ENCODE data around the gene CCM2.
A peak's percentile ranks its signal among the peaks of the same experiment; 100 is the strongest.

The CCM2 gene

DNA sequence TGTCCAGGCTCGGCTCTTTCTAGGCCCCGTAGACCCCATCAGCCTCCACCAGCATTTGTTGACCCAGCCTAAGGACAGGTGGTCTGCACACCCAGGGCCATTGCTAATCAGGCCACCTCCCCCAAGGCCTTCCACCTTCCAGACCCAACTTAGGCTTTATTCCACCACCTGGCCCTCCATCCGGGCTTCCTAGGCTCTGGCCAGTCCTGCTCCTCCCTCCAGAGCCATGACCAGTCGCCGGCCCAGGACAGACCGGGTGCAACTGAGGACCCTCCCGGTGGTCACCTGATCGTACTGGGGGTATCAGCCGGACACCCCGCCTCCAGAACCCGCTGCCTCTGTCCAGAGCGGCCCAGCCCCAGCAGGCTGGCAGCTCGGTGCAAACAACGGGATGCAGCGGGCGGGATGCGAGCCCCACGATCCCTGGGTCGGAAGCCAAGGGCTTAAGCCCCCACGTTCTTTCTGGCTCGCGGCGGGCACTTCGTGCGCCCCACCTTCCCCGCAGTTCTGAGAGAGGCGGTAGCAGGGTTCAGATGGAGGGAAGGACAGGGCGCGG lies 88.2 kb downstream of the CCM2 start:
- Histone ChIP-seq H3K27me3 (ENCODE audit: control insufficient read depth in 1 of 2, insufficient read depth in 2 of 2, low read length in 2 of 2) (peaks cover 6 to 9% of the 10 kb centered on the region in 2 donors), H3K9ac (ENCODE audit: low read depth in 1 of 2, low read length in 2 of 2) (no peak overlapping the region), H3K27ac (ENCODE audit: low read depth, low read length) (no peak overlapping the region), H3K4me3 (ENCODE audit: low read depth in 1 of 2, low read length in 2 of 2) (no peak overlapping the region), H3K9me3 (ENCODE audit: control insufficient read depth in 1 of 2, low read length in 2 of 2) (no peaks in the 10 kb centered on the region), H3K4me1 (ENCODE audit: control insufficient read depth in 1 of 2, insufficient read depth in 2 of 2, low read length in 2 of 2) (no peaks in the 10 kb centered on the region), H3K36me3 (ENCODE audit: control insufficient read depth in 1 of 2, insufficient read depth in 2 of 2, low read length in 2 of 2) (no peaks in the 10 kb centered on the region)

DNA sequence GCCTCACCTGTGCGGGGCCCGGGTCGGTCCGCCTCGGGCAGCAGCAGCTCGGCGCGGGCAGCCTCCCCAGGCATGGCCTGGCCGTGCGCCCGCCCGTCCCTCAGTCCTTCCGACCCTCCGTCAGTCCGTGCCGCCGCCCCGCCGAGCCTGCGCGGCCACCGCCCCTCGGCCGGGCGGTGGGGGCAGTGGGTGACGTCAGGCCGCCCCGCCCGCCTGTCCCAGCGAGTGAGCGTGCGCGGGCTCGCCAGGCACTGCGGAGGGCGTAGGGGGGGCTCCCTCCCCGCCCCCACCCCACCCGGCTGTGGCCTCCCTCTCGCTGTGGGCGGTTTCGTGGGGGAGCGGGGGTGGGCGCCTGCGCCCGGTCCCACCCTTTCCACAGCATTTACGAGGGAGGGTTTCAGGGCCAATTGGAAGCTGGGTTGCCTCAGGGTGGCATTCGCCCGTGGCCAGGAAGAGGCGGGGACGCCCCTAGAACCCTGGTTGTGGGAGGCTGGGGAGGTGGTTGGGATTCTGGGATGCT lies 88.9 kb downstream of the CCM2 start, which contains the start of gene NACAD:
NACAD (minus strand) TSS at position 149 of the 520 bp plus-strand sequence; CDS start at position 74, 75 bp downstream.
- H3K9me3 ChIP-seq (ENCODE audit: control insufficient read depth in 1 of 2, low read length in 2 of 2): no peaks in the 10 kb centered on the region
- H3K9ac ChIP-seq (ENCODE audit: low read depth in 1 of 2, low read length in 2 of 2): no peak within 1 kb of the TSS
- H3K27ac ChIP-seq (ENCODE audit: low read depth, low read length): no peak within 1 kb of the TSS
- no peaks in the 10 kb centered on the region for H3K36me3 ChIP-seq (ENCODE audit: control insufficient read depth in 1 of 2, insufficient read depth in 2 of 2, low read length in 2 of 2)
- peak within 1 kb of the TSS; percentile 52 to 62 for H3K4me3 ChIP-seq (ENCODE audit: low read depth in 1 of 2, low read length in 2 of 2)
- no peaks in the 10 kb centered on the region for H3K4me1 ChIP-seq (ENCODE audit: control insufficient read depth in 1 of 2, insufficient read depth in 2 of 2, low read length in 2 of 2)
- peaks cover 6 to 9% of the 10 kb centered on the region in 2 donors for H3K27me3 ChIP-seq (ENCODE audit: control insufficient read depth in 1 of 2, insufficient read depth in 2 of 2, low read length in 2 of 2)

DNA sequence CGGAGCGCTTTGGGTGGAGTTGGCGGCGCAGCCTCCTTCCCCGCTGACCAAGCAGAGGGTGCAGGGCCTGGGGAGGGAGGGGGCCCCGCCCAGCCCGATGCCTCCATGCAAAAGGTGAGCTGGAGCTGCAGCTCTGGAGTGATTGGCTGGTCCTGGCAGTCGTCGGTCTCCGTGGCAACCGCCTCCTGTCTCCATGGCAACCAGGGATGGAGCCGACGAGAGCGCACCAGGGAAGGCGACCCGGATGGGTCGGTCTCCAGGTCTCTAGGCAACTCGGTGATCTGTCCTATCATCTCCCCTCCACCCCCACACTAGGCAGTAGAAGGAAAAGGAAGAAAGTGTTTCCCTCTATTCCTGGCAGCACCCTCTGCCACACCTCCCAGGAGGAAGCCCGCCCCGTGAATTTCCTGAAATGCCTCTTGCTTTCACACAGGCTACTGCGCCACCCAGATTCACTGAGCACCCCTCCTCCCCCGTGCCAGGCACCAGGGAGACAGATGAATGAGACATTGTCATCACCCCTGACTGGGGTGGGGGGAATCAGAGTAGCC lies 89.4 kb downstream of the CCM2 start:
- Histone ChIP-seq H3K27me3 (ENCODE audit: control insufficient read depth in 1 of 2, insufficient read depth in 2 of 2, low read length in 2 of 2) (peaks cover 6 to 9% of the 10 kb centered on the region in 2 donors), H3K9ac (ENCODE audit: low read depth in 1 of 2, low read length in 2 of 2) (no peak overlapping the region), H3K9me3 (ENCODE audit: control insufficient read depth in 1 of 2, low read length in 2 of 2) (no peaks in the 10 kb centered on the region), H3K36me3 (ENCODE audit: control insufficient read depth in 1 of 2, insufficient read depth in 2 of 2, low read length in 2 of 2) (no peaks in the 10 kb centered on the region), H3K27ac (ENCODE audit: low read depth, low read length) (no peak overlapping the region), H3K4me3 (ENCODE audit: low read depth in 1 of 2, low read length in 2 of 2) (peak overlapping the region; percentile 52 to 62), H3K4me1 (ENCODE audit: control insufficient read depth in 1 of 2, insufficient read depth in 2 of 2, low read length in 2 of 2) (no peaks in the 10 kb centered on the region)

DNA sequence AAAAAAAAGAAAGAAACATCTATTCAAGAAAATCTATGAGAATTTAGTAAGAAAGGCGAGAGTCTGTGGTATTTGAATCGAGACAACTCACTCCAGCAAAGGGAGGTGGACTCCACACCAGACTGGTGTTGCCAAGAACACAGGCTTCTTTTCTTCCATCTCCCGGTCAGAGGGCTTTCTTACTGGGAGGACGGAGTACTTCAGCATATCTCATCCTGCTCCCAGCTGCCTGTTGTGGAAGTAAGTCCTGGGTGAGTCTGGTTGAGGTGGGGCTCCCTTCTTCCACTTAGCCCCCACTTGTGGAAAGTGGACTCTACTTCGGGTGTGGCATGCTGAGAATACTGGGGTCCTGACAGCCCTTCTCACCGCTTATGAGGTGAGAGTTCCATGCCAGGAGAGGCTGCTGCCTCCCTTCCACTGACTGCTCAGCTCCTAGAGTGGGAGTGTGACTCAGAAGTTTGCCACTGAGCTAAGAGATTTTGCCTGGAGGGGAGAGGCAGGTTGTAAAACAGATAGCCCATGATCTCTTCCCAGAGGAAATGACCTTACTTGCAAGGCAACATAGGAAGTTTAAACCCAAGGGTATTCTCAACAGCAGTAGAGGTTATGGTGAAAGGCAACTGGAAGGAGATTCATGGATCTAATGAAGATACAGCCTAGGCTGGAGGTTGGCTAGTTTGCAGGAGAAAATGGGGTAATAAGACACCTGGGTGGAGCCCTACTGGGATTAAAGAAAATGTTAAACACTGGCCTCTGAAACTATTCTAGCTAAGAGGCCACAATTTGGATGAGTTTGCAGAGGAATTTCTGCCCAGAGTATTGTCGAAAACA lies 92.3 kb downstream of the CCM2 start:
- no peaks in the 10 kb centered on the region for H3K4me1 ChIP-seq (ENCODE audit: control insufficient read depth in 1 of 2, insufficient read depth in 2 of 2, low read length in 2 of 2)
- no peak overlapping the region for H3K9ac ChIP-seq (ENCODE audit: low read depth in 1 of 2, low read length in 2 of 2)
- H3K36me3 ChIP-seq (ENCODE audit: control insufficient read depth in 1 of 2, insufficient read depth in 2 of 2, low read length in 2 of 2): no peaks in the 10 kb centered on the region
- no peak overlapping the region for H3K27ac ChIP-seq (ENCODE audit: low read depth, low read length)
- peaks cover 6 to 9% of the 10 kb centered on the region in 2 donors for H3K27me3 ChIP-seq (ENCODE audit: control insufficient read depth in 1 of 2, insufficient read depth in 2 of 2, low read length in 2 of 2)
- H3K9me3 ChIP-seq (ENCODE audit: control insufficient read depth in 1 of 2, low read length in 2 of 2): peaks cover 0 to 6% of the 10 kb centered on the region in 2 donors
- no peak overlapping the region for H3K4me3 ChIP-seq (ENCODE audit: low read depth in 1 of 2, low read length in 2 of 2)

DNA sequence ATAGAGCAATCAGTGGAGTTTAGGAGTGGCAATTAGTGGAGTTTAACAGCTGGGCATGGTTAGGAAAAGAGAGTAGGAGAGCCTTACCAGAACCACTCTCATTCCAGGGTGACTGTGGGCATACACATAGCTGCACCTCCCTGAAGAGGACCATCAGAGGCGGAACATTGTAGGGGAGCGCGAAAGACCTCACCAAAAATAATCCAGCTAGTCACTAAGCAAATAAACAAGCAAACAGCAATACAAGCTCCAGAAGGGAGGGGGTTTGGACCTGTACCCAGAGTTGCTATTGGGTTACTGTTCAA lies 92.9 kb downstream of the CCM2 start:
- Histone ChIP-seq H3K4me3 (ENCODE audit: low read depth in 1 of 2, low read length in 2 of 2) (no peak overlapping the region), H3K9ac (ENCODE audit: low read depth in 1 of 2, low read length in 2 of 2) (no peak overlapping the region), H3K36me3 (ENCODE audit: control insufficient read depth in 1 of 2, insufficient read depth in 2 of 2, low read length in 2 of 2) (no peaks in the 10 kb centered on the region), H3K9me3 (ENCODE audit: control insufficient read depth in 1 of 2, low read length in 2 of 2) (peaks cover 0 to 6% of the 10 kb centered on the region in 2 donors), H3K27me3 (ENCODE audit: control insufficient read depth in 1 of 2, insufficient read depth in 2 of 2, low read length in 2 of 2) (peaks cover 6 to 9% of the 10 kb centered on the region in 2 donors), H3K4me1 (ENCODE audit: control insufficient read depth in 1 of 2, insufficient read depth in 2 of 2, low read length in 2 of 2) (no peaks in the 10 kb centered on the region), H3K27ac (ENCODE audit: low read depth, low read length) (no peak overlapping the region)

DNA sequence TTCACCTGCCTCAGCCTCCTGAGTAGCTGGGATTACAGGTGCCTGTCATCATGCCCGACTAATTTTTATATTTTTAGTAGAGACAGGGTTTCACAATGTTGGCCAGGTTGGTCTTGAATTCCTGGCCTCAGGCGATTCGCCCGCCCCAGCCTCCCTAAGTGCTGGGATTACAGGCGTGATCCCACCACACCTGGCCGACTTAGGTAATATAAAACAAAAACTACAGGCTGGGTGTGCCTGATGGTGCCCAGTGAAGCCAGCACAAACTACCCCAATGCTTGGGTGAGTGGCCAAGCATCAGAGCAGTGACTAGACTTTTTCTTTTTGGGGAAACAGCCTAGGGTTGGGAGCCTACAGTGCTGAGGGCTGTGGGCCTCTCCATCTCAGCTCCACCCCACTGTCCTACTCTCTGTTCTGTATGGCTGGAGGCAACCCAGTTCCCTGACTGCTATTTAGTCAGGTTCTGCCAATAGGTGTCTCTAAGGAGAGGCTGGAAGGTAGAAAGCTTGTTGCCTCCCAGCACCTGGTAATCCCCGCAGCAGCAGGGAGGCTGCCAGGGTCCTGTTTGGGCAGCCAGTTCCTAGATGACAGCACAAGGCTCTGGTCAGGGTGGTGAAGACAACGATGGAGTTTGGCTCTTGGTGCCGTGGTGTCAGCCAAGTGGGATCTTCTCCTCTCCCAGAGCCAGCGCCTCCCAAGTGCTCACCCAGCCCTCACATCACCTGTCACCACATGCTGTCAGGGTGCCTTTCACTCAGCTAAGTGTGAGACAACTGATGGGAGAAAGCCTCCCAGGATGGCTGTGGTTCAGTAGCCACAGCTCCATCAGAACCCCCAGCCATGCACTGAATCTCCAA lies 99.2 kb downstream of the CCM2 start:
- H3K27me3 ChIP-seq (ENCODE audit: control insufficient read depth in 1 of 2, insufficient read depth in 2 of 2, low read length in 2 of 2): no peaks in the 10 kb centered on the region
- H3K27ac ChIP-seq (ENCODE audit: low read depth, low read length): no peak overlapping the region
- no peak overlapping the region for H3K9ac ChIP-seq (ENCODE audit: low read depth in 1 of 2, low read length in 2 of 2)
- no peaks in the 10 kb centered on the region for H3K4me1 ChIP-seq (ENCODE audit: control insufficient read depth in 1 of 2, insufficient read depth in 2 of 2, low read length in 2 of 2)
- H3K4me3 ChIP-seq (ENCODE audit: low read depth in 1 of 2, low read length in 2 of 2): no peak overlapping the region
- peaks cover 50 to 63% of the 10 kb centered on the region in 2 donors for H3K36me3 ChIP-seq (ENCODE audit: control insufficient read depth in 1 of 2, insufficient read depth in 2 of 2, low read length in 2 of 2)
- peaks cover 0 to 6% of the 10 kb centered on the region in 2 donors for H3K9me3 ChIP-seq (ENCODE audit: control insufficient read depth in 1 of 2, low read length in 2 of 2)

DNA sequence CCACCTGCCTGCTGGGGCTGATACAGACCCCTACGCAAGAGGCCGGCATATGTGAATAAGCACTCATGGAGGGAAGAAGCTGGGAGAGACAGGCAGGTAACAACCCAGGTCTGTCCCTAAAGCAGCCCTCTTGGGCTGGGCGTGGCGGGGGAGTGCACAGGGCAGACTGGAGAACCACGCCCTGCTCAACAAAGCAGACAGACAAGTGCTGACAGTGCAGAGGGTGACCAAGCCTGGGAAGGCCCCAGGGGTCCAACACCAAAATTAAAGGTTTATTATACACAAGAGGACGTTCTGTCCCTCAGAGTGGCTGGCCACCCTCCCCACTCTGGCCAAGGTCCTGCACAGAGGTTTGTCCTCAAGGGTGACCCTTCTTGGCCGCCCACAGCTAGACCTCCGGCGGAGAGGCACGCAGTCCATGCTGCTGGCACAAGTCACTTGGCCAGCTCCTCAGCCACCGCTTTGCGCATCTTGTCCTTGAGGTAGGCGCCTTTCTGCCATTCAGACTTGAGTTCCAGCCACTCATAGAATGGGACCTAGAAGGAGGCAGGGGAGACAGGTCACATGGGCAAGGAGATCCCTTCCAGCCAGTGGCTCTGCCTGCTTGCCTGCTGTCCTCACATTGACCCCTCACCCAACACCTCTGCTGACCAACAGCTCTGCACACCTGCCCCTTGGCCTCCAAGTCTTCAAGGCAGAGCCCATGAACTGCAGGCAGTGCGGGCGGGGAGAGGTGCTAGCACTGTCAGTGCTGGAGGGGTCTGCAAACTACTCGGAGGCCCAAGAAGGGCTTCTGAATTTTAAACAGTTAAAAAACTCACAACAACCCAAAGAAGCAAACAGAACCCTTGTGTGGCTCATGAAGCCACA lies 100.1 kb downstream of the CCM2 start:
- H3K36me3 ChIP-seq (ENCODE audit: control insufficient read depth in 1 of 2, insufficient read depth in 2 of 2, low read length in 2 of 2): peaks cover 59 to 72% of the 10 kb centered on the region in 2 donors

DNA sequence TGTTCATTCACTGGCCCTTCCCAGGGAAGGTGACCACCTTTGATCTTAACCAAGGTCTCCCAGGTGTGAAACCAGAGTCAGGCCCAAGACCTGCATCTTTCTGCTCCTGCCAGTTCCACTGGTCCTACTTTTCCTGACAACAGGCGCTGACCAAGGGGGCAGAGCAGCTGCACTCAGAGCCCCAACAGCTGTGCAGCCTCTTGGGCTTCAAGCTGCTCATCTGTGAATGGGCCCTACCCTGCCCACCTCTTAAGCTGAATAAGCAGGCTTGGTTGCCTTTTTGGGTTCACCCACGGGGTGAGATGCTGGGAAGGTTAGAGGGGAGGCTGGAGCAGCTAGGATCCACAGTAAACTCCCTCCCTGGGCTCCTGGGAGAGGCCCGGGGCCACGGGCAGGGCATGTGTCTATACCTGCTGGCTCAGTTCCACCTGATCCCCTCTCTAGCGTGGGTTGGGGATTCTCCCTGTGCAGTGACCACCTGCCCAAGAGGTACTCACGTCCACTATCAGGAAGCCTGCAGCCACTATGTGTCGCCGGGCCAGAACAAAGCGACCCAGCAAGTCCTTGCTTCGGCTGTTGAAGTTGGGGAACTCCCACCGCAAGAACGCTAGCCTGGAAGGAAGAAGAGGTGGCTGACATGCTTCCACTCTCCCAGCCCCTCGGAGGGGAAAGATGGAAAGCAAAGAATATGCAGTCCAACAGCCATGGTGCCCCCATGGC lies 100.9 kb downstream of the CCM2 start:
- Histone ChIP-seq H3K27me3 (ENCODE audit: control insufficient read depth in 1 of 2, insufficient read depth in 2 of 2, low read length in 2 of 2) (no peaks in the 10 kb centered on the region), H3K27ac (ENCODE audit: low read depth, low read length) (no peak overlapping the region), H3K36me3 (ENCODE audit: control insufficient read depth in 1 of 2, insufficient read depth in 2 of 2, low read length in 2 of 2) (peaks cover 67 to 80% of the 10 kb centered on the region in 2 donors), H3K9me3 (ENCODE audit: control insufficient read depth in 1 of 2, low read length in 2 of 2) (no peaks in the 10 kb centered on the region), H3K4me3 (ENCODE audit: low read depth in 1 of 2, low read length in 2 of 2) (no peak overlapping the region), H3K9ac (ENCODE audit: low read depth in 1 of 2, low read length in 2 of 2) (no peak overlapping the region), H3K4me1 (ENCODE audit: control insufficient read depth in 1 of 2, insufficient read depth in 2 of 2, low read length in 2 of 2) (no peaks in the 10 kb centered on the region)

More for the DNA sequence above, 100.1 kb downstream of the CCM2 start:
- H3K9ac ChIP-seq (ENCODE audit: low read depth in 1 of 2, low read length in 2 of 2): no peak overlapping the region
- H3K27me3 ChIP-seq (ENCODE audit: control insufficient read depth in 1 of 2, insufficient read depth in 2 of 2, low read length in 2 of 2): no peaks in the 10 kb centered on the region
- H3K4me3 ChIP-seq (ENCODE audit: low read depth in 1 of 2, low read length in 2 of 2): no peak overlapping the region
- H3K9me3 ChIP-seq (ENCODE audit: control insufficient read depth in 1 of 2, low read length in 2 of 2): peaks cover 0 to under 1% of the 10 kb centered on the region in 2 donors
- H3K27ac ChIP-seq (ENCODE audit: low read depth, low read length): no peak overlapping the region
- H3K4me1 ChIP-seq (ENCODE audit: control insufficient read depth in 1 of 2, insufficient read depth in 2 of 2, low read length in 2 of 2): no peaks in the 10 kb centered on the region

DNA sequence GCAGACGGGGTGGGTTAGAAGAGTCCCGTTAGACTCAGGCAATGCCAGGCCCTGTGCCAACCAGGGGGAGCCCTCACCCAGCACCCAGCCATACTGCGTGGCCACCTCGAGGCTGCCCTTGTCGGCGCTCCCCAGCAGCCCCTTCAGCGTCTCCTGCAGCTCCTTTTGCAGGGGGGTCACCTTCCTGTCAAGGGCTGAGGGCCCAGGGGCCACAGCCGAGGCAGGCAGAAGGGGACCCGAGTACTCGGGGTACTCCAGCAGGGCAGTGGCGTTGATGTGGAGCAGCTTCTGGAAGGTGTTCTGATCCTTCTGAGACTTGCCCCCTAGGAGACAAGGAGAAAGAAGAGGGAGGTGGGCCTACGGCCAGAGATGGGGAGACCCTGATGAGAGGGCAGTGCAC lies 101.7 kb downstream of the CCM2 start:
- H3K4me3 ChIP-seq (ENCODE audit: low read depth in 1 of 2, low read length in 2 of 2): no peak overlapping the region
- no peak overlapping the region for H3K27ac ChIP-seq (ENCODE audit: low read depth, low read length)
- H3K9ac ChIP-seq (ENCODE audit: low read depth in 1 of 2, low read length in 2 of 2): no peak overlapping the region
- peaks cover 70 to 88% of the 10 kb centered on the region in 2 donors for H3K36me3 ChIP-seq (ENCODE audit: control insufficient read depth in 1 of 2, insufficient read depth in 2 of 2, low read length in 2 of 2)
- H3K9me3 ChIP-seq (ENCODE audit: control insufficient read depth in 1 of 2, low read length in 2 of 2): no peaks in the 10 kb centered on the region
- H3K27me3 ChIP-seq (ENCODE audit: control insufficient read depth in 1 of 2, insufficient read depth in 2 of 2, low read length in 2 of 2): no peaks in the 10 kb centered on the region
- peaks cover 0 to under 1% of the 10 kb centered on the region in 2 donors for H3K4me1 ChIP-seq (ENCODE audit: control insufficient read depth in 1 of 2, insufficient read depth in 2 of 2, low read length in 2 of 2)

All from duodenal mucosa (tissue), 2 donors.